ENCODE results near the gene MAJIN. TPM values are rescaled to one million over a fixed set of nuclear protein-coding genes. Genes with fewer than 3 reads are reported as not detected.

MAJIN gene
- total RNA-seq, 1 donor from 2014 or later: not detected

DNA sequence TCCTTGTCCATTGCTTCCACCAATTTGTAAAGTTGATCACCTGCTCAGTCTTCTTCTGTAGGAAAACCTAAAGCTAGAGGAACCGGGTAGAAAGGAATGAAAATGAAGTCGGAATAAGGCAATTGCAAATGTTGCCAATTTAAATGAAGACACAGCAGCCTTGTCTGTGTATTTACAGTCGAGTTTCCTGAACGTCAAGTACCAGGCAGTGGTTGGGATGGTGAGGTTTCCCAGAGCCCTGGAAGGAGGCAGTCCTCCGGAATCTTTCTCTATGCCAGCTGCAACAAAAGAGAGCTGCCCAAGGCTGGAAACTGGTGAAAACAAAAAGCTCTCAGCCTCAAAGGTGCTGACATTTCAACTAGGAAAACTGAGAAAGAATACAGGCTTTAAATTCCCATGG lies 17.7 kb downstream of the MAJIN start:
- intact Hi-C loops (cut with DNase I): no loop called here
- Histone ChIP-seq H3K4me1 (no peaks in the 10 kb centered on the region), H3K27ac (no peak overlapping the region), H3K27me3 (ENCODE audit: low read depth) (no peaks in the 10 kb centered on the region), H3K4me3 (no peak overlapping the region), H3K9me3 (no peaks in the 10 kb centered on the region), H3K36me3 (no peaks in the 10 kb centered on the region)
- peak in 1 of 2 donors; percentile 60 for ATAC-seq
- TF ChIP-seq, protein P1, sequence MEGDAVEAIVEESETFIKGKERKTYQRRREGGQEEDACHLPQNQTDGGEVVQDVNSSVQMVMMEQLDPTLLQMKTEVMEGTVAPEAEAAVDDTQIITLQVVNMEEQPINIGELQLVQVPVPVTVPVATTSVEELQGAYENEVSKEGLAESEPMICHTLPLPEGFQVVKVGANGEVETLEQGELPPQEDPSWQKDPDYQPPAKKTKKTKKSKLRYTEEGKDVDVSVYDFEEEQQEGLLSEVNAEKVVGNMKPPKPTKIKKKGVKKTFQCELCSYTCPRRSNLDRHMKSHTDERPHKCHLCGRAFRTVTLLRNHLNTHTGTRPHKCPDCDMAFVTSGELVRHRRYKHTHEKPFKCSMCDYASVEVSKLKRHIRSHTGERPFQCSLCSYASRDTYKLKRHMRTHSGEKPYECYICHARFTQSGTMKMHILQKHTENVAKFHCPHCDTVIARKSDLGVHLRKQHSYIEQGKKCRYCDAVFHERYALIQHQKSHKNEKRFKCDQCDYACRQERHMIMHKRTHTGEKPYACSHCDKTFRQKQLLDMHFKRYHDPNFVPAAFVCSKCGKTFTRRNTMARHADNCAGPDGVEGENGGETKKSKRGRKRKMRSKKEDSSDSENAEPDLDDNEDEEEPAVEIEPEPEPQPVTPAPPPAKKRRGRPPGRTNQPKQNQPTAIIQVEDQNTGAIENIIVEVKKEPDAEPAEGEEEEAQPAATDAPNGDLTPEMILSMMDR (IDR thresholded peaks at IDR 0.05): no peak
- DNase-seq: no peak

DNA sequence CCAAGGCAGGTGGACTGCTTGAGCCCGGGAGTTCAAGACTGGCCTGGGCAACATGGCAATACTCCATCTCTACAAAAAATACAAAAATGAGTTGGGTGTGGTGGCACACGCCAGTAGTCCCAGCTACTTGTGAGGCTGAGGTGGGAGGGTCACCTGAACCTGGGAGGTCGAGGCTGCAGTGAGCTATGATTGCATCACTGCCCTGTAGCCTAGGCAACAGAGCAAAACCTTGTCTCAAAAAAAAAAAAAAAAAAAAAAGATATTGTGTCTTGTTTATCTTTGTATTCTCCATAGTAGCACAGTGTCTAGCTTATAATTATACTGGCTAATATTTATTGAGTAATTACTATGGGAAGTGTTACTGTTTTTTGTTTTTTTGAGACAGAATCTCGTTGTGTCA lies 20.4 kb downstream of the MAJIN start:
- H3K4me1 ChIP-seq: no peaks in the 10 kb centered on the region
- ATAC-seq (no peak), DNase-seq (no peak)
- no peaks in the 10 kb centered on the region for H3K9me3 ChIP-seq
- no peaks in the 10 kb centered on the region for H3K36me3 ChIP-seq
- no peaks in the 10 kb centered on the region for H3K27me3 ChIP-seq (ENCODE audit: low read depth)
- H3K4me3 ChIP-seq: no peak overlapping the region
- intact Hi-C loops (cut with DNase I): no loop called here
- TF ChIP-seq, protein P1 (IDR thresholded peaks at IDR 0.05): no peak
- H3K27ac ChIP-seq: no peak overlapping the region

DNA sequence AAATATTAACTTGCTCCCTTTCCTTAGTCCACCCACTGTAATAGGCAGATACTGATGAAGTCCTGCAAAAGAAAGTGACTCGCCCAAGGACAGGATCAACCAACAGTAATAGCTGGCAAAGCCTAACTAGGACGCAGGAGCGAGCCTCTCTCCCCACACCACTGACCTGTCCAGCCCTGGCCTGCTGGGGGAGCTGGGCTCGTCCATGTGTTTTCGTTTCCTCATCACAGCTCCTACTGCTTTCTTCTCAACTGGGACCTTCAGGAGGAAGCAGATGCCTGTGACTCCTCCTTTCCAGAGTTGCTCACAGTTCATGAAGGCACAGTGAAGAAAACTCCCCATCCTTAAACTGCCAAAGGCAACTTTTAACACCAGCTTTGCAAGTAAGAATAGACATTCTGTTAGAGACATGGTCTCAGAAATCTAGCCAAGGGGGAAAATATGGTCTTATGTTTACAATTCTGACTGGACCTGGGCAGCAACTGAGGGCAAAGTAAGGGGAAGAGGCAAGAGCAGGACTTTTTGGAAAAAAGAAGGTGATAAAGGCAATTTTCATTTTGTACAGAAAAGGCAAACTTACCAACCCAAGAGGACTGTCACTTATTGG lies 24.6 kb downstream of the MAJIN start:
- ATAC-seq: peak in 1 of 2 donors; percentile 45
- DNase-seq: no peak
- H3K27me3 ChIP-seq (ENCODE audit: low read depth): no peaks in the 10 kb centered on the region
- no peak overlapping the region for H3K27ac ChIP-seq
- H3K4me3 ChIP-seq: no peak overlapping the region
- no peaks in the 10 kb centered on the region for H3K4me1 ChIP-seq
- H3K9me3 ChIP-seq: no peaks in the 10 kb centered on the region
- H3K36me3 ChIP-seq: no peaks in the 10 kb centered on the region
- TF ChIP-seq, protein P1 (IDR thresholded peaks at IDR 0.05): peak; percentile 24
- intact Hi-C loops (cut with DNase I): no loop called here

DNA sequence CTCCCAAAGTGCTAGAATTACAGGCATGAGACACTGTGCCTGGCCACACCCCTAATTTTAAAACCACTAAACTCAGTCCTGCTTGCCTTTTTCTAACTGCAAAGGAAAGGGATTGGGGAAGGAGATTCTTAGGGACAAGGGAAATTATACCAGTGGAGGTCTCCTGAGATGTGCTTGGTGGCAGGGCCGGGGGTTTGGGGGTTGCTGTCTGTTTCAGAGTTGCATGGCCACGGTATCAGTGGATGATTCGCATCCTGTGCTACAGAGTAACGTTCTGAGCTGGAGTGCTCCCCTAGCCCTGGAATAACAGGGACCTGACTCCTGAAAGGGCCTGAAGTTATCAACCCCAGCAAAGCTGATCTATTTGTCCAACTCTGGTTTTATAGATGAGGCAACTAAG lies 35.4 kb downstream of the MAJIN start:
- ATAC-seq (no peak), DNase-seq (no peak)
- intact Hi-C loops (cut with DNase I): no loop called here
- peaks cover 31% of the 10 kb centered on the region for H3K36me3 ChIP-seq
- no peak overlapping the region for H3K4me3 ChIP-seq
- H3K27ac ChIP-seq: no peak overlapping the region
- H3K4me1 ChIP-seq: no peaks in the 10 kb centered on the region
- H3K27me3 ChIP-seq (ENCODE audit: low read depth): no peaks in the 10 kb centered on the region
- TF ChIP-seq, protein P1 (IDR thresholded peaks at IDR 0.05): no peak
- H3K9me3 ChIP-seq: no peaks in the 10 kb centered on the region

DNA sequence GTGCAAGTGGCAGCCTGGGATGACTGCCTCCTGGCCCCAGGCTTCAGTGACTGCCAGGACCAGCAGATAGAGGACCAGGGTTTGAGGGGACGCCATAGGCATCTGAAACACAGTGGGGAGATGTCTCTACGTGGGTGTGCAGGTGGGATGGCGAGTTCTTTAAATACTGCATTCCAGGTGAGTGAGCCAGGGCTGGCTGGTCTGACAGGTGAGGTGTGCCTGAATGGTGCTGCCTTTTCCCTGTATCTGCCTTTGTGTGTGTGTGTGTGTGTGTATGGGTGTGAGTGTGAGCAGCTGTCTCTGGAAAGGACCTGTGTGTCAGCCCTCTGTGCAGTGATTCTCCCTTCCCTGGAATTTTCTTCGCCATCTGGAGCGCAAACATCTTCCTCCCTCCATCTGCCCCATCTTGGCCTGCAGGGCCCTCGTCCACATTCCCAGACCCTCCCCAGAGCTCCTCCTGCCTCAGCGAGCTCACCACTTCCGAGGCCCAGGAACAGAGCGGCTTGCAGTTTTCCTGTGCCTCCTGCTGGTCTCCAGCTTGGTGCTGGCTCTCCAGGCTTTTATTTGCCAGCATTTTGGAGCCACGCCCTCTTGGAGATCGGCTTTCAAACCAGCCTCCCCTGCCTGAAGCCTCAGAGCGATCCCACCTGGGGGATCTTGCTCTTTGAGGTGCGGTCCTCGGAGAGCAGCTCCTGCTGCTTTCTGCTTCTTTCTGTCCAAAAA lies 36.4 kb downstream of the MAJIN start, which contains the start of gene GPHA2:
TSS of gene GPHA2 (minus strand) at position 535 of the 723 bp plus-strand sequence. CDS start at position 102, 433 bp downstream.
- H3K36me3 ChIP-seq: peaks cover 41% of the 10 kb centered on the region
- no peak within 1 kb of the TSS for H3K27ac ChIP-seq
- DNase-seq (no peak), ATAC-seq (no peak)
- TF ChIP-seq, protein P1 (IDR thresholded peaks at IDR 0.05): no peak
- intact Hi-C loops (cut with DNase I): no loop called here
- H3K9me3 ChIP-seq: no peaks in the 10 kb centered on the region
- H3K4me3 ChIP-seq: no peak within 1 kb of the TSS
- no peaks in the 10 kb centered on the region for H3K27me3 ChIP-seq (ENCODE audit: low read depth)
- no peaks in the 10 kb centered on the region for H3K4me1 ChIP-seq
